Fibroblast of lung (primary cell): ENCODE results near the gene RIOK3.

ENCODE experiments used
- EZH2 ChIP-seq: IDR thresholded peaks from 2 replicates; pipeline ENCODE4 v1.5.1; 2012; ENCODE audit warnings: low read length, control low read depth, mild to moderate bottlenecking; ENCODE audit errors: missing control alignments
- TF ChIP-seq, protein P1 (sequence below), 2 donors: IDR thresholded peaks in 1 of 2; conservative IDR thresholded peaks in 1 of 2; 1 replicate in 1 of 2; 2 replicates in 1 of 2; pipeline ENCODE4 v1.5.1; 2011 to 2012; ENCODE audit warnings: low read length in 2 of 2, control low read depth in 1 of 2, inconsistent platforms in 1 of 2, low read depth in 1 of 2, mild to moderate bottlenecking in 1 of 2

GRCh38 chr18:23456835-23457234 lies 3.7 kb downstream of the RIOK3 start:
- TF ChIP-seq, protein P1, sequence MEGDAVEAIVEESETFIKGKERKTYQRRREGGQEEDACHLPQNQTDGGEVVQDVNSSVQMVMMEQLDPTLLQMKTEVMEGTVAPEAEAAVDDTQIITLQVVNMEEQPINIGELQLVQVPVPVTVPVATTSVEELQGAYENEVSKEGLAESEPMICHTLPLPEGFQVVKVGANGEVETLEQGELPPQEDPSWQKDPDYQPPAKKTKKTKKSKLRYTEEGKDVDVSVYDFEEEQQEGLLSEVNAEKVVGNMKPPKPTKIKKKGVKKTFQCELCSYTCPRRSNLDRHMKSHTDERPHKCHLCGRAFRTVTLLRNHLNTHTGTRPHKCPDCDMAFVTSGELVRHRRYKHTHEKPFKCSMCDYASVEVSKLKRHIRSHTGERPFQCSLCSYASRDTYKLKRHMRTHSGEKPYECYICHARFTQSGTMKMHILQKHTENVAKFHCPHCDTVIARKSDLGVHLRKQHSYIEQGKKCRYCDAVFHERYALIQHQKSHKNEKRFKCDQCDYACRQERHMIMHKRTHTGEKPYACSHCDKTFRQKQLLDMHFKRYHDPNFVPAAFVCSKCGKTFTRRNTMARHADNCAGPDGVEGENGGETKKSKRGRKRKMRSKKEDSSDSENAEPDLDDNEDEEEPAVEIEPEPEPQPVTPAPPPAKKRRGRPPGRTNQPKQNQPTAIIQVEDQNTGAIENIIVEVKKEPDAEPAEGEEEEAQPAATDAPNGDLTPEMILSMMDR (conservative IDR thresholded peaks at IDR 0.05 in 1 of 2, IDR thresholded peaks at IDR 0.05 in 1 of 2; ENCODE audit: low read depth in 1 of 2, low read length in 2 of 2) = no peak
- no peak for TF ChIP-seq EZH2
